Neural cell (in vitro differentiated cells): Measurements from ENCODE around the gene SPATA6L. TPM values are rescaled to one million over a fixed set of nuclear protein-coding genes. Genes with fewer than 3 reads are reported as not detected.

Experiments
- H2AFZ ChIP-seq: fragments of 200-600, 300-800 bp; sonication (generic), shearing (Covaris generic); 2 replicates; pipeline ENCODE4 v1.6.0; 2014; ENCODE audit warnings: low read depth, mild to moderate bottlenecking, antibody characterized with exemption, low read length, moderate library complexity
- H3F3A ChIP-seq: fragments of 200-600 bp; shearing (Covaris generic); 2 replicates; pipeline ENCODE4 v1.6.1; 2016; ENCODE audit warnings: mild to moderate bottlenecking, moderate library complexity, mixed read lengths, antibody characterized with exemption, low read length; ENCODE audit not compliant: insufficient read depth, poor library complexity, severe bottlenecking
- H3K27ac ChIP-seq: fragments of 200-600, 300-800 bp; sonication (generic), shearing (Covaris generic); 2 replicates; pipeline ENCODE4 v1.5.1; 2014; ENCODE audit warnings: mild to moderate bottlenecking, low read length, moderate library complexity
- H3K27me3 ChIP-seq: fragments of 300-800, 200-600 bp; sonication (generic), shearing (Covaris generic); 2 replicates; pipeline ENCODE4 v1.6.0; 2014; ENCODE audit warnings: mild to moderate bottlenecking, low read depth, low read length, moderate library complexity; ENCODE audit not compliant: insufficient read depth
- H3K36me3 ChIP-seq: fragments of 300-800, 200-600 bp; sonication (generic), shearing (Covaris generic); 2 replicates; pipeline ENCODE4 v1.5.1; 2014; ENCODE audit warnings: mild to moderate bottlenecking, antibody characterized with exemption, low read length, moderate library complexity; ENCODE audit not compliant: insufficient read depth
- H3K4me2 ChIP-seq: fragments of 300-800, 200-600 bp; sonication (generic), shearing (Covaris generic); 2 replicates; pipeline ENCODE4 v1.6.0; 2014; ENCODE audit warnings: mild to moderate bottlenecking, low read length
- H3K4me3 ChIP-seq: fragments of 300-800, 200-600 bp; sonication (generic), shearing (Covaris generic); 2 replicates; pipeline ENCODE4 v1.5.1; 2014; ENCODE audit warnings: mild to moderate bottlenecking, low read length, moderate library complexity
- H3K79me2 ChIP-seq: fragments of 200-600 bp; shearing (Covaris generic); replicated peaks from 2 replicates; pipeline ENCODE4 v1.6.0; 2014; ENCODE audit warnings: mild to moderate bottlenecking, low read length, moderate library complexity; ENCODE audit not compliant: insufficient read depth
- H3K9ac ChIP-seq: fragments of 300-800, 200-600 bp; sonication (generic), shearing (Covaris generic); 2 replicates; pipeline ENCODE4 v1.6.1; 2016; ENCODE audit warnings: mild to moderate bottlenecking, low read length, mixed read lengths
- H3K9me2 ChIP-seq: fragments of 200-600 bp; shearing (Covaris generic); 2 replicates; pipeline ENCODE4 v1.6.1; 2016; ENCODE audit warnings: mild to moderate bottlenecking, low read length, mixed read lengths; ENCODE audit not compliant: insufficient read depth
- H3K9me3 ChIP-seq: fragments of 200-600, 300-800 bp; sonication (generic), shearing (Covaris generic); 2 replicates; pipeline ENCODE4 v1.6.1; 2016; ENCODE audit warnings: mild to moderate bottlenecking, mixed run types, low read length, moderate library complexity, mixed read lengths
- H4K20me1 ChIP-seq: fragments of 200-600 bp; shearing (Covaris generic); 2 replicates; pipeline ENCODE4 v1.6.1; 2016; ENCODE audit warnings: mild to moderate bottlenecking, mixed run types; ENCODE audit not compliant: insufficient read depth
- CTCF ChIP-seq: fragments of 450-650 bp; IDR thresholded peaks from 2 replicates; pipeline ENCODE4 v1.5.1; 2014; ENCODE audit warnings: antibody characterized with exemption, mild to moderate bottlenecking, moderate library complexity; ENCODE audit not compliant: poor library complexity, severe bottlenecking
- EP300 ChIP-seq: fragments of 450-650 bp; conservative IDR thresholded peaks from 2 replicates; pipeline ENCODE4 v1.6.1; 2014; ENCODE audit warnings: antibody characterized with exemption, mild to moderate bottlenecking, moderate library complexity; ENCODE audit not compliant: poor library complexity, severe bottlenecking
- EZH2 ChIP-seq: fragments of 200-600, 300-800 bp; shearing (Covaris generic), sonication (generic); IDR thresholded peaks from 2 replicates; pipeline ENCODE4 v1.6.1; 2014; ENCODE audit warnings: antibody characterized with exemption, low read length, borderline replicate concordance, mild to moderate bottlenecking; ENCODE audit not compliant: insufficient read depth, poor library complexity, severe bottlenecking
- MXI1 ChIP-seq: fragments of 450-650 bp; conservative IDR thresholded peaks from 2 replicates; pipeline ENCODE4 v1.6.1; 2014; ENCODE audit warnings: antibody characterized with exemption, mild to moderate bottlenecking; ENCODE audit not compliant: poor library complexity, severe bottlenecking
- POLR2AphosphoS5 ChIP-seq: IDR thresholded peaks from 2 replicates; pipeline ENCODE4 v1.6.1; 2012
- RAD21 ChIP-seq: fragments of 450-650 bp; conservative IDR thresholded peaks from 2 replicates; pipeline ENCODE4 v1.6.1; 2014; ENCODE audit warnings: antibody characterized with exemption, mild to moderate bottlenecking, moderate library complexity
- SMC3 ChIP-seq: fragments of 450-650 bp; conservative IDR thresholded peaks from 2 replicates; pipeline ENCODE4 v1.6.1; 2014; ENCODE audit warnings: antibody characterized with exemption, mild to moderate bottlenecking, moderate library complexity; ENCODE audit not compliant: poor library complexity
- TAF1 ChIP-seq: IDR thresholded peaks from 2 replicates; pipeline ENCODE4 v1.6.1; 2012; ENCODE audit warnings: low read depth
- polyA plus RNA-seq: library from polyadenylated mRNA; depleted of rRNA; stranded (reverse); fragments of >200 nt; gene quantifications from 2 replicates; pipeline ENCODE4 v1.2.3, GENCODE V29; 2014
- TF ChIP-seq, protein P1 (sequence below): IDR thresholded peaks from 2 replicates; pipeline ENCODE4 v1.6.1; 2012; ENCODE audit warnings: borderline replicate concordance

SPATA6L gene
- polyA plus RNA-seq, 1 donor from 2014 or later: 0.89 TPM

DNA sequence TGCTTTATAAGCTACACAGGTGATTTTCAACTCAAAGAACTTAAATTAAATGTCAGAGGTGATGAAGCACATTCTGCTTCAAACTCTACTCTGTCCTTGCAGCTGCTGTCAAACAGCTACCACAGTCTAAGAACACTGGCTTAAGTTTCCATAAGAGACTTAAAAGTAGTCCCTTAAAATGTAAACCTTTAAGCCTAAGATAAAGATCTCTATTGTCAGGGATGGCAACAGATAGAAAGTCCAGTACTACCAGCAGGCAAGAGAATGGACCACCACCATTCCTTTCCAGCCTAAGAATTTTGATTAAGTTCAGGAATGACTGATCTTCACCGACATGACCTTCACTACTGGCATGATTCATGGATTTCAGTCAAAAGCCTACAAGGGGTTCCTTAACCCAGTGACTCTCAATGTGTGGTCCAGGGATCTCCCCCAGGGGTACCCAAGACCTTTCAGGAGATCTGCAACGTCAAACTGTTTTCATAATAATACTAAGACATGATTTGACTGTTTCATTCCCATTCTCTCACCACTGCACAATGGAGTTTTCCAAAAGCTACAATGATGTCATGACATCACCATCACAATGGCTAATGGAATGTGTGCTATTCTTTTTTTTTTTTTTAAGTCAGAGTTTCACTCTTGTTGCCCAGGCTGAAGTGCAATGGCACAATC, 45.3 kb downstream of the SPATA6L start:
- Histone ChIP-seq H3F3A (no peaks in the 10 kb centered on the region), H3K27ac (no peak overlapping the region), H3K79me2 (no peaks in the 10 kb centered on the region), H3K4me3 (no peak overlapping the region), H3K36me3 (no peaks in the 10 kb centered on the region), H4K20me1 (no peaks in the 10 kb centered on the region), H3K9me2 (no peaks in the 10 kb centered on the region), H3K9me3 (no peaks in the 10 kb centered on the region), H3K27me3 (no peaks in the 10 kb centered on the region), H3K9ac (no peak overlapping the region), H3K4me2 (no peak overlapping the region), H2AFZ (no peak overlapping the region)
- TF ChIP-seq, protein P1, sequence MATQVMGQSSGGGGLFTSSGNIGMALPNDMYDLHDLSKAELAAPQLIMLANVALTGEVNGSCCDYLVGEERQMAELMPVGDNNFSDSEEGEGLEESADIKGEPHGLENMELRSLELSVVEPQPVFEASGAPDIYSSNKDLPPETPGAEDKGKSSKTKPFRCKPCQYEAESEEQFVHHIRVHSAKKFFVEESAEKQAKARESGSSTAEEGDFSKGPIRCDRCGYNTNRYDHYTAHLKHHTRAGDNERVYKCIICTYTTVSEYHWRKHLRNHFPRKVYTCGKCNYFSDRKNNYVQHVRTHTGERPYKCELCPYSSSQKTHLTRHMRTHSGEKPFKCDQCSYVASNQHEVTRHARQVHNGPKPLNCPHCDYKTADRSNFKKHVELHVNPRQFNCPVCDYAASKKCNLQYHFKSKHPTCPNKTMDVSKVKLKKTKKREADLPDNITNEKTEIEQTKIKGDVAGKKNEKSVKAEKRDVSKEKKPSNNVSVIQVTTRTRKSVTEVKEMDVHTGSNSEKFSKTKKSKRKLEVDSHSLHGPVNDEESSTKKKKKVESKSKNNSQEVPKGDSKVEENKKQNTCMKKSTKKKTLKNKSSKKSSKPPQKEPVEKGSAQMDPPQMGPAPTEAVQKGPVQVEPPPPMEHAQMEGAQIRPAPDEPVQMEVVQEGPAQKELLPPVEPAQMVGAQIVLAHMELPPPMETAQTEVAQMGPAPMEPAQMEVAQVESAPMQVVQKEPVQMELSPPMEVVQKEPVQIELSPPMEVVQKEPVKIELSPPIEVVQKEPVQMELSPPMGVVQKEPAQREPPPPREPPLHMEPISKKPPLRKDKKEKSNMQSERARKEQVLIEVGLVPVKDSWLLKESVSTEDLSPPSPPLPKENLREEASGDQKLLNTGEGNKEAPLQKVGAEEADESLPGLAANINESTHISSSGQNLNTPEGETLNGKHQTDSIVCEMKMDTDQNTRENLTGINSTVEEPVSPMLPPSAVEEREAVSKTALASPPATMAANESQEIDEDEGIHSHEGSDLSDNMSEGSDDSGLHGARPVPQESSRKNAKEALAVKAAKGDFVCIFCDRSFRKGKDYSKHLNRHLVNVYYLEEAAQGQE: no peak
- TF ChIP-seq RAD21 (no peak), SMC3 (no peak), POLR2AphosphoS5 (no peak)

- Histone ChIP-seq H3F3A (no peaks in the 10 kb centered on the region), H4K20me1 (no peaks in the 10 kb centered on the region), H3K79me2 (no peaks in the 10 kb centered on the region), H3K27me3 (no peaks in the 10 kb centered on the region), H3K9me2 (no peaks in the 10 kb centered on the region), H3K4me3 (no peak overlapping the region), H3K27ac (no peak overlapping the region), H3K4me2 (no peak overlapping the region), H3K36me3 (no peaks in the 10 kb centered on the region), H3K9ac (no peak overlapping the region), H2AFZ (no peak overlapping the region), H3K9me3 (no peaks in the 10 kb centered on the region)
- TF ChIP-seq, protein P1: no peak
- TF ChIP-seq EZH2: no peak
- no peak for TF ChIP-seq RAD21
- TF ChIP-seq EP300: no peak
- no peak for TF ChIP-seq POLR2AphosphoS5
- TF ChIP-seq CTCF: no peak
- TF ChIP-seq SMC3: no peak
- no peak for TF ChIP-seq TAF1
- no peak for TF ChIP-seq MXI1
Measured at GRCh38 chr9:4620057-4620765, 46.1 kb downstream of the SPATA6L start.
